Hematopoietic multipotent progenitor cell treated with erythropoietin and hydrocortisone succinate and interleukin-3 and kit ligand, for 4 days (in vitro differentiated cells): ENCODE results near the gene AARS1.
"Not testable (repeated sequence)": the region's sequence is repeated elsewhere in the genome, so short reads cannot be mapped to it uniquely, and the experiment has no call there.

ENCODE experiments used
- DNase-seq: peaks from one replicate; pipeline ENCODE4 v3.0.0-alpha.2; 2015

The AARS1 gene

GRCh38 chr16:70223971-70224513, 65.3 kb downstream of the AARS1 start:
- DNase-seq = not testable (repeated sequence)

GRCh38 chr16:70223216-70223615, 66.1 kb downstream of the AARS1 start:
- not testable (repeated sequence) for DNase-seq

GRCh38 chr16:70222574-70222973, 66.7 kb downstream of the AARS1 start:
- DNase-seq = not testable (repeated sequence)

GRCh38 chr16:70218586-70218985, 70.7 kb downstream of the AARS1 start:
- DNase-seq = not testable (repeated sequence)

GRCh38 chr16:70206382-70206781, 82.9 kb downstream of the AARS1 start:
- DNase-seq = not testable (repeated sequence)

GRCh38 chr16:70204668-70205405, 84.5 kb downstream of the AARS1 start:
- DNase-seq = not testable (repeated sequence)

- not testable (repeated sequence) for DNase-seq
Measured at GRCh38 chr16:70204010-70204409, 85.3 kb downstream of the AARS1 start.

- not testable (repeated sequence) for DNase-seq
Measured at GRCh38 chr16:70203508-70203907, 85.8 kb downstream of the AARS1 start.
